Measurements from ENCODE around the gene ATP1A3. TPM values are rescaled to one million over a fixed set of nuclear protein-coding genes. Genes with fewer than 3 reads are reported as not detected.
"Not testable (repeated sequence)": the region's sequence is repeated elsewhere in the genome, so short reads cannot be mapped to it uniquely, and the experiment has no call there.

Gene ATP1A3
- total RNA-seq, result under 1 TPM in 4 of 6 donors, not detected in 2; under 0.01 to 0.51 (median 0.15) TPM

- ATAC-seq (ENCODE audit: low FRiP score in 2 of 2) (peak in 1 of 2 donors; percentile 79), DNase-seq (peak; percentile 48 to 93)
- TF ChIP-seq CTCF (IDR thresholded peaks at IDR 0.05) (no peak), POLR2AphosphoS5 (IDR thresholded peaks at IDR 0.05) (no peak), POLR2A (IDR thresholded peaks at IDR 0.05) (no peak), EP300 (IDR thresholded peaks at IDR 0.05) (no peak)
- H3K27me3 ChIP-seq, result peaks cover 0 to 45% (median 17%) of the 10 kb centered on the region in 4 donors
- H3K27ac ChIP-seq, result no peak within 1 kb of the TSS
- H3K4me1 ChIP-seq, result peaks cover 11 to 32% (median 14%) of the 10 kb centered on the region in 4 donors
- H3K4me3 ChIP-seq, result peak within 1 kb of the TSS; percentile 16 to 52 (median 47)
- H3K9me3 ChIP-seq, result no peaks in the 10 kb centered on the region
- H3K36me3 ChIP-seq, result no peaks in the 10 kb centered on the region
- 0 to 2% methylated on average over 4 to 64 of the region's 84 CpGs for WGBS, 2 donors
These were observed at the start of gene ATP1A3 for GRCh38 chr19:41993612-41994483. Gene ATP1A3, minus strand, starts transcription at chr19:41994230. Its CDS starts 154 bp downstream, at chr19:41994076.

- DNase-seq (peak in 1 of 2 donors; percentile 79), ATAC-seq (ENCODE audit: low FRiP score in 2 of 2) (no peak)
- no peaks in the 10 kb centered on the region for H3K9me3 ChIP-seq
- H3K4me1 ChIP-seq, result no peaks in the 10 kb centered on the region
- WGBS, 2 donors, result 90 to 92% methylated on average over 24 to 30 of the region's 30 CpGs
- no peak for TF ChIP-seq CTCF (IDR thresholded peaks at IDR 0.05)
- no peak overlapping the region for H3K4me3 ChIP-seq
- H3K27ac ChIP-seq, result no peak overlapping the region
- no peaks in the 10 kb centered on the region for H3K36me3 ChIP-seq
- no peaks in the 10 kb centered on the region for H3K27me3 ChIP-seq
These were observed 48.6 kb upstream of the ATP1A3 start for GRCh38 chr19:42042455-42043170.

GRCh38 chr19:42040491-42040890 is 46.5 kb upstream of the ATP1A3 start:
- WGBS, 2 donors, result 86 to 89% methylated on average over 9 of the region's 9 CpGs
- DNase-seq; H3K27ac ChIP-seq; H3K9me3 ChIP-seq; H3K27me3 ChIP-seq; H3K4me1 ChIP-seq; ATAC-seq (ENCODE audit: low FRiP score in 2 of 2); H3K36me3 ChIP-seq; H3K4me3 ChIP-seq: not testable (repeated sequence)

- no peak for DNase-seq
- Histone ChIP-seq H3K4me3 (no peak overlapping the region), H3K36me3 (no peaks in the 10 kb centered on the region), H3K4me1 (no peaks in the 10 kb centered on the region), H3K27me3 (no peaks in the 10 kb centered on the region), H3K27ac (no peak overlapping the region), H3K9me3 (no peaks in the 10 kb centered on the region)
- no peak for ATAC-seq (ENCODE audit: low FRiP score in 2 of 2)
- TF ChIP-seq CTCF (IDR thresholded peaks at IDR 0.05) (no peak), POLR2A (IDR thresholded peaks at IDR 0.05) (no peak), EP300 (IDR thresholded peaks at IDR 0.05) (no peak), POLR2AphosphoS5 (IDR thresholded peaks at IDR 0.05) (no peak)
These were observed 46.0 kb upstream of the ATP1A3 start for GRCh38 chr19:42040031-42040430.

GRCh38 chr19:42038666-42039065 is 44.6 kb upstream of the ATP1A3 start:
- Histone ChIP-seq H3K4me1 (peaks cover 0 to 5% (median 0%) of the 10 kb centered on the region in 4 donors), H3K27me3 (no peaks in the 10 kb centered on the region), H3K9me3 (no peaks in the 10 kb centered on the region), H3K36me3 (no peaks in the 10 kb centered on the region), H3K27ac (no peak overlapping the region), H3K4me3 (no peak overlapping the region)
- ATAC-seq (ENCODE audit: low FRiP score in 2 of 2) (no peak), DNase-seq (no peak)
- TF ChIP-seq POLR2AphosphoS5 (IDR thresholded peaks at IDR 0.05) (no peak), EP300 (IDR thresholded peaks at IDR 0.05) (no peak), POLR2A (IDR thresholded peaks at IDR 0.05) (no peak), CTCF (IDR thresholded peaks at IDR 0.05) (no peak)
- 70 to 92% methylated on average over 6 of the region's 6 CpGs for whole genome bisulfite sequencing, 2 donors
